Measurements from ENCODE around the gene CCDC47. TPM values are rescaled to one million over a fixed set of nuclear protein-coding genes. Genes with fewer than 3 reads are reported as not detected.

The CCDC47 gene
- total and polyA plus RNA-seq, 2 of the 13 experiments (the other 11 are each of a cell fraction or from before 2014, with no cell fraction given), result 59.3 to 99.5 TPM

DNA sequence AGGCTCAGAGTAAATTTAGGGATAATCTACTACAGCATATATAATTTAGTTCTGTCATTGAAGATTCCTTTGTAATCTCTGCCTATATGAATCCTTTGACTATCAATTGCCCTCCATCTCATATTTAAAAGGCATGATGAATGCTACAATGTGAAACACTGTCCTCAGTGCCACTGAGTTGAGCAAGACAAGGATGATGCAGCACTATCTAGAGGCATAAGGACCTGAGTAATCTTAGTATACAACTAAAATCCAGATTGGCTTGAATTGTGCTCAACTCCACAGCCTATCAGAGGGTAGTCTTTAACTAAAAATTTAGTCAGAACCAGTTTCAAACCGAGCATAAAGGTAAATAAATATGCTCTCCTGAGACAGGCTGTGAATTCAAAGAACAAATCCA lies 20.2 kb downstream of the CCDC47 start:
- POLR2A ChIA-PET, result interaction anchor here (1.2 kb wide), 1 partner anchor 10 kb away, joined by 3 read pairs; no protein-coding TSS in a partner anchor
- CTCF ChIA-PET (ENCODE audit: low intra/inter-chr PET ratio, low total read pairs), result no interaction called here

More for the DNA sequence above, 20.2 kb downstream of the CCDC47 start:
- FAIRE-seq (no peak), ATAC-seq (no peak), DNase-seq (ENCODE audit: low spot score) (no peak)
- Histone ChIP-seq H3K4me2 (ENCODE audit: low read depth, low read length) (no peak overlapping the region), H3K9me3 (ENCODE audit: low read length) (no peaks in the 10 kb centered on the region), H4K20me1 (ENCODE audit: insufficient read depth, low read length) (no peaks in the 10 kb centered on the region), H3K27me3 (ENCODE audit: control insufficient read depth in 1 of 2, insufficient read depth in 2 of 2, low read length in 2 of 2) (no peaks in the 10 kb centered on the region), H3K9ac (ENCODE audit: insufficient read depth, low read depth, low read length) (no peak overlapping the region), H3K27ac (ENCODE audit: extremely low read length, insufficient read depth, low read length) (no peak overlapping the region), H2AFZ (ENCODE audit: low read length) (no peak overlapping the region), H3K36me3 (replicated peaks in 1 of 2; ENCODE audit: control insufficient read depth in 1 of 2, insufficient read depth in 2 of 2, low read length in 2 of 2) (peaks cover 25 to 81% of the 10 kb centered on the region in 2 experiments), H3K79me2 (ENCODE audit: insufficient read depth, low read length) (no peaks in the 10 kb centered on the region), H3K4me3 (replicated peaks in 1 of 3; ENCODE audit: insufficient read depth in 1 of 3, low read depth in 2 of 3, low read length in 3 of 3) (no peak overlapping the region), H3K4me1 (ENCODE audit: insufficient read depth, low read length) (no peaks in the 10 kb centered on the region)
- no TSS peak for BruUV-seq (replicated peaks)
- in situ Hi-C loops (cut with HindIII; ENCODE audit: extremely low pct_ligation_motif_present, low pct_unique_long_range_greater_than_20kb), result no loop called here
- 97% methylated on average over 1 of the region's 1 CpG for WGBS (ENCODE audit: low lambda C conversion rate)
- no peak for TF ChIP-seq ZNF749 (CRISPR knock-in tag; IDR thresholded peaks at IDR 0.05; ENCODE audit: borderline replicate concordance)
- no peak for TF ChIP-seq ZNF251 (CRISPR knock-in tag; IDR thresholded peaks at IDR 0.05)
- no peak for TF ChIP-seq HOXD1 (CRISPR knock-in tag; IDR thresholded peaks at IDR 0.05)
- TF ChIP-seq ZMYM2 (CRISPR knock-in tag; IDR thresholded peaks at IDR 0.05), result no peak
- no peak for TF ChIP-seq ESRRA (CRISPR knock-in tag; IDR thresholded peaks at IDR 0.05; ENCODE audit: low read depth)
- TF ChIP-seq RAD21 (CRISPR knock-in tag; IDR thresholded peaks at IDR 0.05), result no peak
- TF ChIP-seq, protein P1, sequence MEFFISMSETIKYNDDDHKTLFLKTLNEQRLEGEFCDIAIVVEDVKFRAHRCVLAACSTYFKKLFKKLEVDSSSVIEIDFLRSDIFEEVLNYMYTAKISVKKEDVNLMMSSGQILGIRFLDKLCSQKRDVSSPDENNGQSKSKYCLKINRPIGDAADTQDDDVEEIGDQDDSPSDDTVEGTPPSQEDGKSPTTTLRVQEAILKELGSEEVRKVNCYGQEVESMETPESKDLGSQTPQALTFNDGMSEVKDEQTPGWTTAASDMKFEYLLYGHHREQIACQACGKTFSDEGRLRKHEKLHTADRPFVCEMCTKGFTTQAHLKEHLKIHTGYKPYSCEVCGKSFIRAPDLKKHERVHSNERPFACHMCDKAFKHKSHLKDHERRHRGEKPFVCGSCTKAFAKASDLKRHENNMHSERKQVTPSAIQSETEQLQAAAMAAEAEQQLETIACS (CRISPR knock-in tag; IDR thresholded peaks at IDR 0.05), result no peak
- no peak for TF ChIP-seq USF2 (IDR thresholded peaks at IDR 0.05; ENCODE audit: low read depth, low read length)
- no peak for TF ChIP-seq USF2 (CRISPR knock-in tag; IDR thresholded peaks at IDR 0.05; ENCODE audit: borderline replicate concordance)
- no peak for TF ChIP-seq KAT7 (CRISPR knock-in tag; IDR thresholded peaks at IDR 0.05; ENCODE audit: borderline replicate concordance)
- intact Hi-C loops (cut with micrococcal nuclease; ENCODE audit: unreplicated experiment), result no loop called here
